NCI-H1092 treated with DMSO at 0.1 percent for 48 hours (cell line): Measurements from ENCODE around the gene ADARB2.

Source experiments
- DNase-seq: peaks from one replicate; lab custom pipeline; 2025; lab: John Stamatoyannopoulos, UW

ADARB2 gene

GRCh38 chr10:1188558-1189135 is 548.7 kb downstream of the ADARB2 start:
- no peak for DNase-seq

GRCh38 chr10:1187855-1188557 is 549.3 kb downstream of the ADARB2 start:
- no peak for DNase-seq

GRCh38 chr10:1187151-1187854 is 550.0 kb downstream of the ADARB2 start:
- no peak for DNase-seq

GRCh38 chr10:1186683-1186990 is 550.7 kb downstream of the ADARB2 start:
- no peak for DNase-seq

- no peak for DNase-seq
Observed at GRCh38 chr10:1185911-1186682, 551.2 kb downstream of the ADARB2 start.

- no peak for DNase-seq
Observed at GRCh38 chr10:1184541-1185430, 552.5 kb downstream of the ADARB2 start.

- no peak for DNase-seq
Observed at GRCh38 chr10:1183701-1184100, 553.6 kb downstream of the ADARB2 start.

GRCh38 chr10:1183033-1183396 is 554.3 kb downstream of the ADARB2 start:
- no peak for DNase-seq

GRCh38 chr10:1182280-1183032 is 554.9 kb downstream of the ADARB2 start:
- DNase-seq, result no peak

GRCh38 chr10:1180836-1181235 is 556.5 kb downstream of the ADARB2 start:
- DNase-seq, result no peak

GRCh38 chr10:1180071-1180730 is 557.1 kb downstream of the ADARB2 start:
- DNase-seq, result no peak

- DNase-seq, result no peak
Observed at GRCh38 chr10:1179346-1180070, 557.8 kb downstream of the ADARB2 start.

GRCh38 chr10:1178506-1178905 is 558.8 kb downstream of the ADARB2 start:
- no peak for DNase-seq

- DNase-seq, result no peak
Observed at GRCh38 chr10:1177936-1178335, 559.4 kb downstream of the ADARB2 start.

- no peak for DNase-seq
Observed at GRCh38 chr10:1175956-1176565, 561.3 kb downstream of the ADARB2 start.

- no peak for DNase-seq
Observed at GRCh38 chr10:1174022-1174421, 563.3 kb downstream of the ADARB2 start.

GRCh38 chr10:1173091-1173490 is 564.2 kb downstream of the ADARB2 start:
- DNase-seq, result no peak

GRCh38 chr10:1172256-1172984 is 564.9 kb downstream of the ADARB2 start:
- no peak for DNase-seq

- no peak for DNase-seq
Observed at GRCh38 chr10:1171586-1171985, 565.7 kb downstream of the ADARB2 start.
